Activated T-cell treated with anti-CD3 and anti-CD28 coated beads, Interleukin-2, amount 50 U/mL, for 24 hours (primary cell): Measurements from ENCODE around the gene MYO7A.

Experiments used
- DNase-seq: peaks from one replicate; pipeline ENCODE4 v3.0.0-alpha.2; 2020
- H3K27ac Mint-ChIP-seq: 2 replicates; pipeline ENCODE4 v1.8.0; 2020; ENCODE audit warnings: mild to moderate bottlenecking, mixed read lengths
- H3K27me3 Mint-ChIP-seq: 2 replicates; pipeline ENCODE4 v1.8.0; 2020; ENCODE audit warnings: mixed read lengths
- H3K36me3 Mint-ChIP-seq: 2 replicates; pipeline ENCODE4 v1.8.0; 2020; ENCODE audit warnings: low read depth, mixed read lengths
- H3K4me1 Mint-ChIP-seq: 2 replicates; pipeline ENCODE4 v1.8.0; 2020; ENCODE audit warnings: low read depth, mixed read lengths
- H3K4me3 Mint-ChIP-seq: 2 replicates; pipeline ENCODE4 v1.8.0; 2020; ENCODE audit warnings: mild to moderate bottlenecking, moderate library complexity, mixed read lengths
- H3K9me3 Mint-ChIP-seq: 2 replicates; pipeline ENCODE4 v1.8.0; 2020; ENCODE audit warnings: mixed read lengths

The MYO7A gene

DNA sequence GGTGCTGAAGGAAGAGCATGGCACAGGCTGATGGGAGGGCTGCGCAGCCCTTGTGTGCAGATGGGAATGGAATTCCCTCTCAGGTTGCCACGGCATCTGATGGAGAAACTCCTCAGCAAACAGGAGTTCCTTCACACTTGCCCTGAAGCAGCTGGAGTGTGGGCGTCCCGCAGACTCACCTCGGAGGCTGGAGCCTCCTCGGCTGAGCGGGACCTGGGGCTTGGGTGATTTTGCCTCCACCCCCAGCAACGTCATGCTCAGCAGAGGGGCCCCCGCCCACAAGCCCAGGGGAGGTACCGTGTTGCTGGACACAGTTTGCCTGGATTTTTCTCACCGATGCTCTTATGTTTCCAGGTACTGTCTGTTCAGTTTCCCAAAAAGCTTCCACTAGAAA lies 63.4 kb downstream of the MYO7A start:
- H3K36me3 Mint-ChIP-seq: no peaks in the 10 kb centered on the region
- no peaks in the 10 kb centered on the region for H3K9me3 Mint-ChIP-seq
- no peak for DNase-seq
- H3K27ac Mint-ChIP-seq: no peak overlapping the region
- H3K27me3 Mint-ChIP-seq: no peaks in the 10 kb centered on the region
- H3K4me1 Mint-ChIP-seq: peaks cover 2% of the 10 kb centered on the region
- no peak overlapping the region for H3K4me3 Mint-ChIP-seq

DNA sequence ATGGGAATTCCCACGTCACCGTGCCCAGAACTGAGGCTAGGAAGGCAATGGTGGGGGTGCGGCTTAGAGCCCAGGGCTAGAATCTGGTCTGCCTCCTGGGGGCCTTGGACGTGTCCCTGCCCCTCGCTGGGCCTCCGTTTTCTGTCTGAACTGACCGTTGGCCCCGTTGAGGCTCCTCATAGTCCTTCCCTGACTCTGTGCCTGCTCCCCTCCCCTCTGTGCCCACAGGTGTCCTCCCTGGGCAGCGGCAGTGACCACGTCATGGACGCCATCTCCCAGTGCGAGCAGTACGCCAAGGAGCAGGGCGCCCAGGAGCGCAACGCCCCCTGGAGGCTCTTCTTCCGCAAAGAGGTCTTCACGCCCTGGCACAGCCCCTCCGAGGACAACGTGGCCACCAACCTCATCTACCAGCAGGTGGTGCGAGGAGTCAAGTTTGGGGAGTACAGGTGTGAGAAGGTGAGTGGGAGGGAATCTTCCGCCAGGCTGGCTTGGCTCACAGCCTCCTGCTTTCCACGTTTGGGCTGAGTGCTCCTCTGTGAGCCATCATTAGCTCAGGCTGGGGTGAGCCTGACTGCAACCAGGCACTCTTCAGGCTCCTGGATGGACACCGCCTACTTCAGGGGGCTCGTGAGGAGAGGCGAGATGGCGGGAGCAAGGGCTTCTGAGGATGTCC lies 63.9 kb downstream of the MYO7A start:
- no peaks in the 10 kb centered on the region for H3K4me1 Mint-ChIP-seq
- H3K4me3 Mint-ChIP-seq: no peak overlapping the region

DNA sequence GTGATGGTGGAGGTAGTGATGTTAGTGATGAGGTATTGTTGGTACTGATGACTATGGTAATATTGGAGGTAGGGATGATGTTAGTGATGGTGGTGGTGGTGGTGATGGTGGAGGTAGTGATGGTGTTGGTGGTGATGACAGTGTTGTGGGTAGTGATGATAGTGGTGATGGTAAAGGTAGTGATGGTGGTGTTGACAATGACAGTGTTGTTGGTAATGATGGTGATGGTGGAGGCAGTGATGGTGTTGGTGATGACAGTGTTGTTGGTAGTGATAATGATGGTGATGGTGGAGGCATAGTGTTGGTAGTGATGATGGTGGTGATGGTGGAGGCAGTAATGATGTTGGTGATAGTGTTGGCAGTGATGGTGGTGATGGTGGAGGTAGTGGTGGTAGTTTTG lies 65.1 kb downstream of the MYO7A start:
- no peak for DNase-seq
- no peak overlapping the region for H3K27ac Mint-ChIP-seq
- no peaks in the 10 kb centered on the region for H3K27me3 Mint-ChIP-seq
- no peaks in the 10 kb centered on the region for H3K36me3 Mint-ChIP-seq
- no peak overlapping the region for H3K4me3 Mint-ChIP-seq
- no peaks in the 10 kb centered on the region for H3K4me1 Mint-ChIP-seq
- H3K9me3 Mint-ChIP-seq: no peaks in the 10 kb centered on the region

More for the DNA sequence above, 63.9 kb downstream of the MYO7A start:
- H3K27ac Mint-ChIP-seq: no peak overlapping the region
- no peaks in the 10 kb centered on the region for H3K9me3 Mint-ChIP-seq
- peak; percentile 65 for DNase-seq
- H3K36me3 Mint-ChIP-seq: no peaks in the 10 kb centered on the region
- H3K27me3 Mint-ChIP-seq: no peaks in the 10 kb centered on the region

DNA sequence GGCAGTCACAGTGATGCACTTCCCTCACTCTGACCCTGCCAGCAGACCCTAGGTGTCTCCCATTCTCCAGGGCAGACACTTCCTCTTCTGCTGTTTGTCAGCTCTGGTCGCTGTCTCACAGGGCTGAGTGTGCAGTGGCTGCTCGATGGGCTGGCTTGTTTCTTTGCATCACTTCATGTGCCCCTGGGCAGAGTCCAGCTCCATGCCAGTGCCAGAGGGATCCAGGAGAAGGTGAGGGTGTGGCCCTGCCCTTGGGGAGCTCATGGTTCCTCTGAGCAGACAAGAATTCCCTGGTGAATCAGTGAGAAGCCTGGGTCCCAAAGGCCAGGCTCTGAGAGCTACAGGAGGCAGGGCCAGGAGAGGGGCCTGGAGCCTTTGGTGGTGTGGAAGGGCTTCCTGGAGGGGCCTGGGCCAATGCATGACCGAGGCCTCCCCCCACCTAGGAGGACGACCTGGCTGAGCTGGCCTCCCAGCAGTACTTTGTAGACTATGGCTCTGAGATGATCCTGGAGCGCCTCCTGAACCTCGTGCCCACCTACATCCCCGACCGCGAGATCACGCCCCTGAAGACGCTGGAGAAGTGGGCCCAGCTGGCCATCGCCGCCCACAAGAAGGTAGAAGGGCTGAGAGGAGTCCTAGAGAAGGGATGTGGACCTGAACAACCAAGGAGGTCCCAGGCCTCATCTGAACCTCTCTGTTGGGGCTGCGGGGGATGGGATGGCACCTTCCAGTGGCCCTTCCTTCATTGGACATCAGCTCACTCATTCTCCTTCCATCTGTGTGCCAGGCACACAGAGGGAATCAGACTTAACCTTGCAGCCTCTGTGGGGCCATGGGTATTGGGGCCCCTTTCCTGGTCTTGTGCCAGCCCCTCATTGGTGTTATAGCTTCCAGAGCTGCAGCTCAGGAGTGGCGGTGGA lies 66.1 kb downstream of the MYO7A start:
- H3K4me3 Mint-ChIP-seq: no peak overlapping the region
- no peaks in the 10 kb centered on the region for H3K27me3 Mint-ChIP-seq
- no peaks in the 10 kb centered on the region for H3K36me3 Mint-ChIP-seq
- H3K9me3 Mint-ChIP-seq: no peaks in the 10 kb centered on the region
- no peaks in the 10 kb centered on the region for H3K4me1 Mint-ChIP-seq
- no peak overlapping the region for H3K27ac Mint-ChIP-seq
- no peak for DNase-seq

DNA sequence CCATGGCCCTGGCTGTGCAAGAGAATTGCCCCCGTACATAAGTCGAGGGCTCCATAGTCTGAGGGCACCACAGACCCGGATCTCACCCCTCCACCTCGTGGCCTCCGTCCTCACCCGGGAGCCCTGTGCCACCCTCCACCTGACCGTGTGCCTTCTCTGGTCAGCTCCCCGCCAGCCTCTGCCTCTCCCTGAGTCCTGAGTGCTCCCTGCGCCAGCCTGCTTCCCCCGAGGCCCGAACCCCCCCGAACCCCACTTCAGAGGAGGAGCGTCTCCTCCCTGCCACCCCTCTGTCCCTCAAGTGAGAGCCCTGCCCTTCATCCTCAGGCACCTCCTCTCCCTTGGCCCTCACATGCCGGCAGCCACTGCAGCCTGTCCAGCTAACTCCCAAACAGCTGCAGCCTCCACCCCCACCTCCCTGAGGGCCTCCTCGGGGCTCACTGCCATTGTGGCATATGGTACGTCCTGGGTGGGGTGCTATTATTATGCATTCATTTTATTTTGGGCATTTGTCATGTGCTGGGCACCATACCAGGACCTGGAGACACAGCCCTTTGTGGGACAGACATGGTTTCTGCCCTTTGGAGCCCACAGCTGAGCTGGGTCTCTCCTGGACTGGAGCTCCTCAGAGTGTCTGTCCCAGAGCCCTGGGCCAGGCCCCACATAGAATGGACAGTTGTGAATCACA lies 67.2 kb downstream of the MYO7A start:
- DNase-seq: no peak
- Mint-ChIP-seq H3K4me1 (no peaks in the 10 kb centered on the region), H3K36me3 (no peaks in the 10 kb centered on the region), H3K4me3 (no peak overlapping the region), H3K9me3 (no peaks in the 10 kb centered on the region), H3K27me3 (no peaks in the 10 kb centered on the region), H3K27ac (no peak overlapping the region)

DNA sequence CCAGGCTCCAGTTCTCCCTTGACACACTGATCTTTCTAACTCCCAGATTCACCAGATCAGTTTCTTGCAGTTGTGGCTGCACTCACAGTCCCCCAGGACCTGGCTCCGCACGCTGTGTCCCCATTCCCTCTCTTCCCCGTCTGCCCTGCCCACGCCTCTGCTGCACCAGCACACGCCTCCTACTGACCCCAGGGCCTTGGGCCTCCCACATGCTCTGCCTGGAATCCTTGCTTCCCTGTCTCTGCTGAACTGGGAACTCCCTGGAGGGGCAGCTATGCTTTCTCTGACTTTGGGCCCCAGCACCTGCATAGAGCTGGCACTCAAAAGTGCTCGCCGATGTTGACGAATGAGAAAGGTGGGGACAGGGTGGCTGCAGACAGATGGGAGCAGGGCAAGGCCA lies 68.9 kb downstream of the MYO7A start:
- Mint-ChIP-seq H3K9me3 (no peaks in the 10 kb centered on the region), H3K36me3 (no peaks in the 10 kb centered on the region), H3K27ac (no peak overlapping the region), H3K4me3 (no peak overlapping the region), H3K27me3 (no peaks in the 10 kb centered on the region), H3K4me1 (no peaks in the 10 kb centered on the region)
- no peak for DNase-seq

DNA sequence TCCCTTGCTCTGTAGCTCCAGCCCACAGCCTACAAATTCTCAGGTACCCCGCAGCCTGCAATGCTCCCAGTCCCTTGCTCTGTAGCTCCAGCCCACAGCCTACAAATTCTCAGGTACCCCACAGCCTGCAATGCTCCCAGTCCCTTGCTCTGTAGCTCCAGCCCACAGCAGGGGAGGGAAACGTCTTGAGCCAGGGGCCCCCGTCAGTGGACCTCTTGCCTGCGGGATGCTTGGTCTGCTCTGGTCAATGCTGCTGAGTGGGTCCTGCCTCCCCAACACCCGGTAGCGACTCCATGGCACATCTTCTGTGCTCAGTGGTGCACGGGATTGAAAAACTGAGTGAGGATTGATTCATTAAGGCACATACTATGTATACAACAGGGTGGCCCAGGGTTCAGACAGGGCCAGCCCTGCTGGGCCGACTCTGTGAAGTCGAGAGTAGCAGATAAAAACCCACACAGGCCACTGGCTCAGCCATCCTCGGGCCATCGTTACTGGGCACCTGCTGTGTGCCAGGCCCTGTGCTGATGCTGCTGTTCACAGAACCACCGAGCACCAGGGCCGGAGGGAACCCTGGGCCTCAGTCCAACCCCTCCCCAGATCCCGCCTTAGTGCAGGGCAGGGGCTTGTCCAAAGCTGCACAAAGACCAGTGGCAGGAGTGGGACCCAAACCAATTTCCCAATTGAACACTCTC lies 69.7 kb downstream of the MYO7A start:
- Mint-ChIP-seq H3K4me3 (no peak overlapping the region), H3K36me3 (no peaks in the 10 kb centered on the region), H3K4me1 (no peaks in the 10 kb centered on the region), H3K27ac (no peak overlapping the region), H3K9me3 (no peaks in the 10 kb centered on the region), H3K27me3 (no peaks in the 10 kb centered on the region)
- DNase-seq: peak; percentile 9

DNA sequence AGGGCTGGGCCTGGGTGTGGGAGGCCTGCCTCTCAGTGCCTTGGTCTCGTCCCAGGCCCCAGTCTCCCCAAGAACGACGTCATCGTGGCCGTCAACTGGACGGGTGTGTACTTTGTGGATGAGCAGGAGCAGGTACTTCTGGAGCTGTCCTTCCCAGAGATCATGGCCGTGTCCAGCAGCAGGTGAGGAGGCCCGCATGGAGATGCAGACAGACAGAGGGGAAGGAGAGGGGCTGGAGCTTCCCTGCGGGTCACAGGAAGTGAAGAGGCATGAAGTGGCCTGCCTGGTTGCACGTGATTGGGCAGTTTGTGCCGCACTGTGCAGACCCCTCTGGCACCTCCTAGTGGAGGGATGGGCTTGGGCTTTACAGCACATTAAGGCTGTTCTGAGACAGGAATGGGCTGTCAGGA lies 70.4 kb downstream of the MYO7A start:
- Mint-ChIP-seq H3K4me3 (no peak overlapping the region), H3K27me3 (no peaks in the 10 kb centered on the region), H3K9me3 (no peaks in the 10 kb centered on the region), H3K27ac (no peak overlapping the region), H3K36me3 (no peaks in the 10 kb centered on the region), H3K4me1 (no peaks in the 10 kb centered on the region)
- peak; percentile 35 for DNase-seq

DNA sequence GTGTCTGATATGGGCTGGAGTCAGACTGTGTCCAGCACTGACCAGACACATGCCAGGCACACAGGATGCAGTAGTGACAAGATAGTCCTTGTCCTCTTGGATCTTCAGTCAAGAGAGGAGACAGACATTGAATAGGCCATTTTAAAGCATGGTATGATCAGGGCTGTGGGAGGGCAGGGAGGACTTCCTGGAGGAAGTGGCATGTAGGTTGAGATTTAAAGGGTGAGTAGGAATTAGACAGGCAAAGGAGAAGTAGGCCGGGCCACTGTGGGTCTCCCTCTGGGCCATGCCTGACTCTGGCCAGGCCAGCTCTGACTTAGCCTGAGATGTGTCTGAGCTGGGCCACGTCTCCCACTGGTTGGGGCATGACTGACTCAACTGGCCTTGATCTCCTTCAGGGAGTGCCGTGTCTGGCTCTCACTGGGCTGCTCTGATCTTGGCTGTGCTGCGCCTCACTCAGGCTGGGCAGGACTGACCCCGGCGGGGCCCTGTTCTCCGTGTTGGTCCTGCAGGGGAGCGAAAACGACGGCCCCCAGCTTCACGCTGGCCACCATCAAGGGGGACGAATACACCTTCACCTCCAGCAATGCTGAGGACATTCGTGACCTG lies 71.2 kb downstream of the MYO7A start:
- Mint-ChIP-seq H3K4me3 (no peak overlapping the region), H3K27ac (no peak overlapping the region), H3K36me3 (no peaks in the 10 kb centered on the region), H3K27me3 (no peaks in the 10 kb centered on the region), H3K4me1 (no peaks in the 10 kb centered on the region), H3K9me3 (no peaks in the 10 kb centered on the region)
- DNase-seq: no peak

DNA sequence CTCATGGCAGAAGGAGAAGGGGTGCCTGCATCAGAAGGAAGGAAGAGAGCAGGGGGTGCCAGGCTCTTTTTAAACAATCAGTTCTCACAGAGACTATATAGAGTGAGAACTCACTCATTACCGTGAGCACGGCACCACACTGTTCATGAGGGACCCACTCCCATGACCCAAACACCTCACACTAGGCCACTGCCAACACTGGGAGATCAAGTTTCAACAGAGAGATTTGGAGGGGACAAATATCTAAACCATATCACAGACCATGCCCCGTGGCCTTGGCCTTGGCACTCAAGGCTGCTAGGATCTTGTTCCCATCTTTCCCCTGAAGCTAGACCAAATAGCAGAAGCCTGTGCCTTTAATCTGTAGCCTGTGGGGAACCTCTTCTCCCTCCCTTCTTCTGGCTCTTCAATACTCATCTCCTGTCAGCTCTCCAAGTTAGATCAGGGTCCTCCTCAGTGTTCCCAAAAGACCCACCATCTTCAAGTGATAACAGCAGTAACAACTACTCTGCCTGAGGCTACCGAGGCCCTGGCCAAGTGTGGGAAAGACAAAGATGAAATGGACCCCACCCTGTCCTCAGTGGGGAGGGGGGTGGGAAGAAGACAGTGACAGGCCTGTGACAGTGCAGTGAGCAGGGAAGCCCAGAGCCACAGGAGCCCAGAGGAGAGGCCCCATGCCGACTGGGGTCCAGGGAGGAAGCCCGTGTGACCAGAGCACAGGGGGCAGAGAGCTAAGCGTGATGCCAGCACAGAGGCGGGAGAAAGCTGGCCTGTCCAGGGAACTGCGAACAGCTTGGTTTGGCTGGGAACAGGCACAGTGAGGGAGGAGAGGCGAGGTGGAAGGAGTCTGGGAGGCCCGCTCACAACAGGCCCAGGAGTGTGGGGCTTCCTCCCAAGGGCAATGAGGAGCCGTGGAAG lies 72.6 kb downstream of the MYO7A start:
- no peaks in the 10 kb centered on the region for H3K27me3 Mint-ChIP-seq
- DNase-seq: no peak
- H3K4me3 Mint-ChIP-seq: no peak overlapping the region
- H3K36me3 Mint-ChIP-seq: no peaks in the 10 kb centered on the region
- no peaks in the 10 kb centered on the region for H3K4me1 Mint-ChIP-seq
- no peaks in the 10 kb centered on the region for H3K9me3 Mint-ChIP-seq
- H3K27ac Mint-ChIP-seq: no peak overlapping the region

DNA sequence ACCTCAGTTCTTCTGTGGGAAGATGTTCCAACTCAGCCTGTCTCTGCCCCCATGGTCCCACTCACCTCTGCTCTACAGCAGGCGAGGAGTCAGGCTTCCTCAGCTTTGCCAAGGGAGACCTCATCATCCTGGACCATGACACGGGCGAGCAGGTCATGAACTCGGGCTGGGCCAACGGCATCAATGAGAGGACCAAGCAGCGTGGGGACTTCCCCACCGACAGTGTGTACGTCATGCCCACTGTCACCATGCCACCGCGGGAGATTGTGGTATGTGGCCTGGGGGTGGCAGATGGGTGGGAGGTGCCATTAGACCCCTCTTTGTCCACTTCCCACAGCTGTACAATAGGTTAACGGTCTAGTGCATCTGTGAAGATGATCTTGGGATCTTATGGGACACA lies 73.3 kb downstream of the MYO7A start:
- DNase-seq: peak; percentile 16
- H3K27ac Mint-ChIP-seq: no peak overlapping the region
- no peaks in the 10 kb centered on the region for H3K9me3 Mint-ChIP-seq
- no peaks in the 10 kb centered on the region for H3K4me1 Mint-ChIP-seq
- no peaks in the 10 kb centered on the region for H3K36me3 Mint-ChIP-seq
- no peak overlapping the region for H3K4me3 Mint-ChIP-seq
- H3K27me3 Mint-ChIP-seq: no peaks in the 10 kb centered on the region

DNA sequence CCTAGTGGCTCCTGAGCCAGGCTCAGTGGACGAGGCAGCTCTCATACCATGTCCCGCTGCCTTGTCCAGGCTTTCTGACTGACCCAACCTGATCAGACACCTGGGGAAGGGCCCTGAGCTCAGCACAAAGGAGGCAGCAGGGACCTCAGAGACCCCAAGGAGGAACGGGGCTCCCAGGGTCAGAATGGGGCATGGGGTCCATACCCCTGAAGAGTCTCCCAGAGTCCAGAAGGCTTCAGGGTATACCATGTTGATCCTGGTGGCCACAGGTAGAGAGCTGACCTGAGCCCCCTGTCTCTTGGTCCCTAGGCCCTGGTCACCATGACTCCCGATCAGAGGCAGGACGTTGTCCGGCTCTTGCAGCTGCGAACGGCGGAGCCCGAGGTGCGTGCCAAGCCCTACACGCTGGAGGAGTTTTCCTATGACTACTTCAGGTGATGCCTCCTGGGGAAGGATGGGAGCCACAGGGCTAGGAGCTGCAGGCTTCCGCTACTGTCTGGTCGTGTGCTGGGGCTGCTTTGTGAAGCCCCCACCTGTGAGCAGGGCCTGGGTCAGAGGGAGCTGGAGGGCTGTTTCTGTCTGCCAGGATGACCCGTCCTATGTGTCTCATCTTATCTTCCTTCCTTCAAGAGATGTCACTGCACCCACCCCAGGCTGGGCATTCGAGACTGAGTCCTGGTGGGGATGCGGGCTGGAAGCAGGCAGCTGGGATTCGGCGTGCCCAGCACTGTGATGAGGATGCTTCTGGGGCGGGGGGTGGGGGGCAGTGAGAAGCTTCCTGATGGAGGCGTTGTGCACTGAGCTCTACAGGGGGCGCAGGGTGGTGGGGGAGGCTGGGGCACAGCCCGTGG lies 74.2 kb downstream of the MYO7A start:
- Mint-ChIP-seq H3K4me1 (no peaks in the 10 kb centered on the region), H3K27me3 (no peaks in the 10 kb centered on the region), H3K36me3 (no peaks in the 10 kb centered on the region), H3K9me3 (no peaks in the 10 kb centered on the region), H3K4me3 (no peak overlapping the region), H3K27ac (no peak overlapping the region)
- peak; percentile 23 for DNase-seq
